ENCODE results near the gene PLCH1. TPM values are rescaled to one million over a fixed set of nuclear protein-coding genes. Genes with fewer than 3 reads are reported as not detected.

The PLCH1 gene

Small RNAs within 50 kb of the gene (small RNA-seq; reads per million reads assigned to genes)
- not detected for gene AC108729.3 (ENCODE audit: insufficient read depth)
- gene RN7SL715P (ENCODE audit: insufficient read depth), result not detected
